H9 (cell line): ENCODE results near the gene SIK2. TPM values are rescaled to one million over a fixed set of nuclear protein-coding genes. Genes with fewer than 3 reads are reported as not detected.

Experiments used
- DNase-seq: peaks from one replicate; pipeline ENCODE4 v3.0.0-alpha.2; 2017
- H2AFZ ChIP-seq: one replicate; pipeline ENCODE4 v1.6.1; 2013; ENCODE audit warnings: mild to moderate bottlenecking, low read length, control low read depth, moderate library complexity
- H2AK5ac ChIP-seq: 2 replicates; pipeline ENCODE4 v1.6.1; 2013; ENCODE audit warnings: low read length, control low read depth, mixed read lengths; ENCODE audit not compliant: insufficient read length
- H2BK120ac ChIP-seq: one replicate; pipeline ENCODE4 v1.6.1; 2013; ENCODE audit warnings: low read depth, mild to moderate bottlenecking, low read length, control low read depth, inconsistent platforms; ENCODE audit not compliant: poor library complexity, severe bottlenecking
- H2BK12ac ChIP-seq: 2 replicates; pipeline ENCODE4 v1.6.1; 2013; ENCODE audit warnings: low read length, control low read depth, mixed read lengths, low read depth; ENCODE audit not compliant: insufficient read length
- H2BK15ac ChIP-seq: 2 replicates; pipeline ENCODE4 v1.6.1; 2013; ENCODE audit warnings: low read depth, low read length, control low read depth
- H2BK20ac ChIP-seq: one replicate; pipeline ENCODE4 v1.6.1; 2013; ENCODE audit warnings: low read depth, mild to moderate bottlenecking, low read length, control low read depth, inconsistent platforms; ENCODE audit not compliant: poor library complexity, severe bottlenecking
- H2BK5ac ChIP-seq: 2 replicates; pipeline ENCODE4 v1.6.1; 2013; ENCODE audit warnings: low read length, control low read depth, mixed read lengths; ENCODE audit not compliant: insufficient read length
- H3K14ac ChIP-seq: 2 replicates; pipeline ENCODE4 v1.6.1; 2013; ENCODE audit warnings: low read length, control low read depth; ENCODE audit not compliant: insufficient read depth
- H3K18ac ChIP-seq: 2 replicates; pipeline ENCODE4 v1.6.1; 2013; ENCODE audit warnings: low read depth, mild to moderate bottlenecking, mixed read lengths, low read length, control low read depth; ENCODE audit not compliant: insufficient read length
- H3K23ac ChIP-seq: 2 replicates; pipeline ENCODE4 v1.6.1; 2013; ENCODE audit warnings: low read length, control low read depth, mixed read lengths, low read depth; ENCODE audit not compliant: insufficient read length
- H3K23me2 ChIP-seq: 2 replicates; pipeline ENCODE4 v1.6.1; 2013; ENCODE audit warnings: low read depth, mild to moderate bottlenecking, mixed read lengths, low read length, control low read depth; ENCODE audit not compliant: insufficient read length, poor library complexity, severe bottlenecking
- H3K27ac ChIP-seq: 2 replicates; pipeline ENCODE4 v1.5.1; 2013; ENCODE audit warnings: low read length, control low read depth, mixed read lengths, low read depth; ENCODE audit not compliant: insufficient read length
- H3K27me3 ChIP-seq: 2 replicates; pipeline ENCODE4 v1.6.1; 2013; ENCODE audit warnings: low read length, control low read depth, inconsistent platforms; ENCODE audit not compliant: insufficient read depth
- H3K4ac ChIP-seq: 2 replicates; pipeline ENCODE4 v1.6.1; 2013; ENCODE audit warnings: low read depth, mild to moderate bottlenecking, control low read depth, inconsistent platforms, low read length, moderate library complexity
- H3K4me1 ChIP-seq: 2 replicates; pipeline ENCODE4 v1.6.1; 2013; ENCODE audit warnings: low read length, control low read depth, inconsistent platforms; ENCODE audit not compliant: insufficient read depth
- H3K4me2 ChIP-seq: 2 replicates; pipeline ENCODE4 v1.6.1; 2013; ENCODE audit warnings: low read length, control low read depth, mixed read lengths; ENCODE audit not compliant: insufficient read length, insufficient read depth
- H3K56ac ChIP-seq: 2 replicates; pipeline ENCODE4 v1.6.1; 2013; ENCODE audit warnings: low read depth, mild to moderate bottlenecking, mixed read lengths, low read length, control low read depth; ENCODE audit not compliant: insufficient read length
- H3K79me1 ChIP-seq: 2 replicates; pipeline ENCODE4 v1.6.1; 2013; ENCODE audit warnings: low read depth, mild to moderate bottlenecking, moderate library complexity, low read length, control low read depth, inconsistent platforms; ENCODE audit not compliant: insufficient read depth, poor library complexity, severe bottlenecking
- H3K79me2 ChIP-seq: 2 replicates; pipeline ENCODE4 v1.6.1; 2013; ENCODE audit warnings: low read length, control low read depth, inconsistent platforms; ENCODE audit not compliant: insufficient read depth
- H3K9ac ChIP-seq: 2 replicates; pipeline ENCODE4 v1.6.1; 2013; ENCODE audit warnings: low read length, control low read depth, mixed read lengths; ENCODE audit not compliant: insufficient read length; ENCODE audit errors: extremely low read depth
- H3K9me3 ChIP-seq: one replicate; pipeline ENCODE4 v1.6.1; 2013; ENCODE audit warnings: low read depth, low read length, inconsistent platforms; ENCODE audit not compliant: control insufficient read depth
- H3T11ph ChIP-seq: one replicate; pipeline ENCODE4 v1.6.1; 2013; ENCODE audit warnings: mild to moderate bottlenecking, low read length, control low read depth, inconsistent platforms
- H4K20me1 ChIP-seq: one replicate; pipeline ENCODE4 v1.6.1; 2013; ENCODE audit not compliant: control insufficient read depth, insufficient read length, insufficient read depth
- H4K5ac ChIP-seq: 2 replicates; pipeline ENCODE4 v1.6.1; 2013; ENCODE audit warnings: low read depth, mild to moderate bottlenecking, mixed read lengths, low read length, control low read depth; ENCODE audit not compliant: insufficient read length
- H4K8ac ChIP-seq: replicated peaks from 2 replicates; pipeline ENCODE4 v1.6.1; 2013; ENCODE audit warnings: low read length, control low read depth, mixed read lengths, low read depth; ENCODE audit not compliant: insufficient read length
- H4K91ac ChIP-seq: 2 replicates; pipeline ENCODE4 v1.6.1; 2013; ENCODE audit warnings: low read depth, mild to moderate bottlenecking, moderate library complexity, mixed read lengths, low read length, control low read depth; ENCODE audit not compliant: insufficient read length
- H3K27ac Mint-ChIP-seq, 3 experiments: 2 replicates in 2 of 3; 3 replicates in 1 of 3; pipeline ENCODE4 v1.8.0; 2020 to 2021; ENCODE audit warnings: mixed read lengths in 3 of 3, mild to moderate bottlenecking in 1 of 3, moderate library complexity in 1 of 3
- H3K27me3 Mint-ChIP-seq: 2 replicates; pipeline ENCODE4 v1.8.0; 2021; ENCODE audit warnings: low read depth, mild to moderate bottlenecking, moderate library complexity, mixed read lengths
- H3K36me3 Mint-ChIP-seq, 3 experiments: 2 replicates in 2 of 3; 3 replicates in 1 of 3; pipeline ENCODE4 v1.8.0; 2020 to 2021; ENCODE audit warnings: low read depth in 3 of 3, mixed read lengths in 3 of 3; ENCODE audit not compliant: insufficient read depth in 1 of 3
- H3K4me1 Mint-ChIP-seq, 2 experiments: 2 replicates each; pipeline ENCODE4 v1.8.0; 2020; ENCODE audit warnings: mixed read lengths in 2 of 2
- H3K4me3 Mint-ChIP-seq, 2 experiments: 2 replicates in 1 of 2; 3 replicates in 1 of 2; pipeline ENCODE4 v1.8.0; 2020 to 2021; ENCODE audit warnings: mild to moderate bottlenecking in 2 of 2, mixed read lengths in 2 of 2, moderate library complexity in 1 of 2
- H3K9me3 Mint-ChIP-seq, 2 experiments: 2 replicates in 1 of 2; 3 replicates in 1 of 2; pipeline ENCODE4 v1.8.0; 2020; ENCODE audit warnings: mild to moderate bottlenecking in 2 of 2, mixed read lengths in 2 of 2, moderate library complexity in 1 of 2
- WGBS: extraction: QIAGEN DNeasy Blood & Tissue Kit; methylation state at CpG from one replicate; pipeline ENCODE4 v1.1.7; 2013; ENCODE audit warnings: missing lambda C conversion rate, low lambda C conversion rate, mixed read lengths; ENCODE audit not compliant: insufficient read length; ENCODE audit errors: extremely low coverage; 5-methylcytosine and 5-hydroxymethylcytosine counted together
- total RNA-seq: library from RNA; stranded (reverse); gene quantifications from 2 replicates; pipeline ENCODE4 v1.2.1, GENCODE V29; 2021
- TF ChIP-seq, protein P1 (sequence below): fragments of 200-600 bp; sonication (generic); conservative IDR thresholded peaks from 3 replicates; pipeline ENCODE4 v1.8.0; 2021; ENCODE audit warnings: antibody characterized with exemption, mild to moderate bottlenecking

Gene SIK2
- total RNA-seq, 1 experiment from 2014 or later: 7.5 TPM

GRCh38 chr11:111668980-111669379 lies 66.7 kb downstream of the SIK2 start:
- H3K79me1 ChIP-seq: no peaks in the 10 kb centered on the region
- no peak overlapping the region for H3K9ac ChIP-seq
- no peak overlapping the region for H3K14ac ChIP-seq
- H3K9me3 Mint-ChIP-seq: no peaks in the 10 kb centered on the region
- no peaks in the 10 kb centered on the region for H3K27me3 ChIP-seq
- no peaks in the 10 kb centered on the region for H4K20me1 ChIP-seq
- no peak overlapping the region for H3K27ac Mint-ChIP-seq
- H3K23me2 ChIP-seq: no peaks in the 10 kb centered on the region
- H2BK5ac ChIP-seq: no peak overlapping the region
- H4K91ac ChIP-seq: no peak overlapping the region
- H4K5ac ChIP-seq: no peak overlapping the region
- no peak overlapping the region for H2AFZ ChIP-seq
- no peak overlapping the region for H3K4me3 Mint-ChIP-seq
- no peak overlapping the region for H2BK120ac ChIP-seq
- no peaks in the 10 kb centered on the region for H3K79me2 ChIP-seq
- no peak overlapping the region for H3K23ac ChIP-seq
- TF ChIP-seq, protein P1, sequence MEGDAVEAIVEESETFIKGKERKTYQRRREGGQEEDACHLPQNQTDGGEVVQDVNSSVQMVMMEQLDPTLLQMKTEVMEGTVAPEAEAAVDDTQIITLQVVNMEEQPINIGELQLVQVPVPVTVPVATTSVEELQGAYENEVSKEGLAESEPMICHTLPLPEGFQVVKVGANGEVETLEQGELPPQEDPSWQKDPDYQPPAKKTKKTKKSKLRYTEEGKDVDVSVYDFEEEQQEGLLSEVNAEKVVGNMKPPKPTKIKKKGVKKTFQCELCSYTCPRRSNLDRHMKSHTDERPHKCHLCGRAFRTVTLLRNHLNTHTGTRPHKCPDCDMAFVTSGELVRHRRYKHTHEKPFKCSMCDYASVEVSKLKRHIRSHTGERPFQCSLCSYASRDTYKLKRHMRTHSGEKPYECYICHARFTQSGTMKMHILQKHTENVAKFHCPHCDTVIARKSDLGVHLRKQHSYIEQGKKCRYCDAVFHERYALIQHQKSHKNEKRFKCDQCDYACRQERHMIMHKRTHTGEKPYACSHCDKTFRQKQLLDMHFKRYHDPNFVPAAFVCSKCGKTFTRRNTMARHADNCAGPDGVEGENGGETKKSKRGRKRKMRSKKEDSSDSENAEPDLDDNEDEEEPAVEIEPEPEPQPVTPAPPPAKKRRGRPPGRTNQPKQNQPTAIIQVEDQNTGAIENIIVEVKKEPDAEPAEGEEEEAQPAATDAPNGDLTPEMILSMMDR: no peak
- peaks cover 3 to 9% (median 5%) of the 10 kb centered on the region in 3 experiments; a peak in 6 of 7 replicates for H3K36me3 Mint-ChIP-seq
- H2AK5ac ChIP-seq: no peak overlapping the region
- H3K56ac ChIP-seq: no peak overlapping the region
- no peaks in the 10 kb centered on the region for H3K9me3 ChIP-seq
- H3K18ac ChIP-seq: no peak overlapping the region
- H3K4me2 ChIP-seq: no peak overlapping the region
- DNase-seq: no peak
- no peak overlapping the region for H2BK12ac ChIP-seq
- H3K27me3 Mint-ChIP-seq: no peaks in the 10 kb centered on the region
- H3K27ac ChIP-seq: no peak overlapping the region
- no peaks in the 10 kb centered on the region for H3K4me1 Mint-ChIP-seq
- H3T11ph ChIP-seq: no peak overlapping the region
- no peak overlapping the region for H2BK15ac ChIP-seq
- H3K4ac ChIP-seq: no peak overlapping the region
- H4K8ac ChIP-seq: no peak overlapping the region
- WGBS: no CpG with 5 or more reads among the region's 1 CpG
- no peaks in the 10 kb centered on the region for H3K4me1 ChIP-seq
- H2BK20ac ChIP-seq: no peak overlapping the region
